ENCODE results near the gene ANAPC15.

The ANAPC15 gene

DNA sequence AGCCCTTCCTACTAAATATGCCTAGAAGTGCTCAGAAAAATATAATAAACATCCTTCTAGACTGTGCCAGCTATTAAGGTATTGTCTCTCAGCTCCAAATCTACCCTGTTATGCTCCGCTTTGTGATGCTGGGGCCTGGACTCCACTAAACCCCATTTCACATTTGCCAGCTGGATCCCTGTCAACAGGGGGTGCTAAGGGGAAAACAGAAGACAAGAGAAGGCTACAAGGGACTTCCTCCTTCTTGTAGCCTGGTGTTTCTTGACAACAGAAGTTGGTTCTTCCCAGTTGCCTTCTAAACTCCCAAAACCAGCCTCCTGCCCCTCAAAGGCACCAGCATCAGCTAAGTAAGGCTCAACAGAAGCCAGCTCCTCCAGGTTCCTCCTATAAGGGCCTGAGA, 37.4 kb downstream of the ANAPC15 start:
- CTCF ChIA-PET, result interaction anchor here (0.7 to 1.4 kb wide), 2 partner anchors 16 to 71 kb away, joined by 3 read pairs; no protein-coding TSS in a partner anchor
- Histone ChIP-seq H3K36me3 (ENCODE audit: control insufficient read depth in 2 of 2, insufficient read depth in 1 of 2, low read length in 2 of 2) (peaks cover 0 to 8% of the 10 kb centered on the region in 2 experiments; a peak in 2 of 3 replicates), H3K4me3 (ENCODE audit: low read depth, low read length) (no peak overlapping the region), H3K4me1 (ENCODE audit: control insufficient read depth, insufficient read depth, low read length) (no peaks in the 10 kb centered on the region), H3K27ac (ENCODE audit: extremely low read depth, low read depth, low read length) (no peak overlapping the region), H3K9me3 (ENCODE audit: control insufficient read depth, insufficient read depth, low read depth, low read length) (no peaks in the 10 kb centered on the region)
- POLR2A ChIA-PET, result interaction anchor here (0.9 kb wide), 1 partner anchor 42 kb away, joined by 3 read pairs; no protein-coding TSS in a partner anchor
- TF ChIP-seq ZNF768 (tag by site-specific recombination; IDR thresholded peaks at IDR 0.05) (no peak), ZNF132 (tag by site-specific recombination; IDR thresholded peaks at IDR 0.05; ENCODE audit: borderline replicate concordance) (no peak), ZBTB20 (tag by site-specific recombination; IDR thresholded peaks at IDR 0.05) (no peak), CTCF (tag by site-specific recombination; IDR thresholded peaks at IDR 0.05) (no peak), ZNF701 (tag by site-specific recombination; IDR thresholded peaks at IDR 0.05) (no peak), ZNF248 (tag by site-specific recombination; IDR thresholded peaks at IDR 0.05) (no peak), ZNF174 (tag by site-specific recombination; IDR thresholded peaks at IDR 0.05) (no peak), ZNF521 (tag by site-specific recombination; IDR thresholded peaks at IDR 0.05) (no peak)

GRCh38 chr11:72072348-72072747, 40.1 kb downstream of the ANAPC15 start:
- peaks cover 2% of the 10 kb centered on the region; the same call in 1 of the 2 replicates for H3K4me1 ChIP-seq (ENCODE audit: control insufficient read depth, insufficient read depth, low read length)
- H3K9me3 ChIP-seq (ENCODE audit: control insufficient read depth, insufficient read depth, low read depth, low read length), result no peaks in the 10 kb centered on the region
- no peak overlapping the region for H3K27ac ChIP-seq (ENCODE audit: extremely low read depth, low read depth, low read length)
- POLR2A ChIA-PET, result interaction anchor here (0.6 kb wide), 1 partner anchor 153 kb away, joined by 4 read pairs; no protein-coding TSS in a partner anchor
- H3K36me3 ChIP-seq (ENCODE audit: control insufficient read depth in 2 of 2, insufficient read depth in 1 of 2, low read length in 2 of 2), result peaks cover 0 to 27% of the 10 kb centered on the region in 2 experiments; a peak in 2 of 3 replicates
- CTCF ChIA-PET, result interaction anchor here (0.5 to 1.9 kb wide), 5 partner anchors 20 to 73 kb away, joined by 3 to 6 read pairs (median 3); no protein-coding TSS in a partner anchor
- H3K4me3 ChIP-seq (ENCODE audit: low read depth, low read length), result no peak overlapping the region
- TF ChIP-seq ZNF664 (tag by site-specific recombination; IDR thresholded peaks at IDR 0.05) (no peak), ZIC2 (tag by site-specific recombination; IDR thresholded peaks at IDR 0.05) (no peak), ZBTB17 (tag by site-specific recombination; IDR thresholded peaks at IDR 0.05) (peak; percentile 73)

DNA sequence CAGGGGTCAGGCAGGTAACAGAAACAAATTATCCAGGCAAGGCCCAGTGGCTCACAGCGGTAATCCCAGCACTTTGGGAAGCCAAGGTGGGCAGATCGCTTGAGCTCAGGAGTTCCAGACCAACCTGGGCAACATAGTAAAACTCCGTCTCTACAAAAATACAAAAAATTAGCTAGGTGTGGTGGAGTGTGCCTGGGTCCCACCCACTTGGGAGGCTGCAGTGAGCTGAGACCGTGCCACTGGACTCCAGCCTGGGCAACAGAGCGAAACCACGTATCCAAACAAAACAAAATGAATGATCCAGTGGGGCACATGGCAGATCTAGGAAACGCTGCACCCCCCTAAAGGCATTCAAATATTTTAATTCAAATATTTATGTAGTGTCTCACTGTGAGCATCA, 42.0 kb downstream of the ANAPC15 start:
- peaks cover 6 to 33% of the 10 kb centered on the region in 2 experiments; a peak in 2 of 3 replicates for H3K36me3 ChIP-seq (ENCODE audit: control insufficient read depth in 2 of 2, insufficient read depth in 1 of 2, low read length in 2 of 2)
- peaks cover 2% of the 10 kb centered on the region; the same call in 1 of the 2 replicates for H3K4me1 ChIP-seq (ENCODE audit: control insufficient read depth, insufficient read depth, low read length)
- no peaks in the 10 kb centered on the region for H3K9me3 ChIP-seq (ENCODE audit: control insufficient read depth, insufficient read depth, low read depth, low read length)
- H3K27ac ChIP-seq (ENCODE audit: extremely low read depth, low read depth, low read length), result no peak overlapping the region
- H3K4me3 ChIP-seq (ENCODE audit: low read depth, low read length), result no peak overlapping the region
- ChIA-PET POLR2A (interaction anchor here (1.3 kb wide), 1 partner anchor 8 kb away, joined by 3 read pairs; no protein-coding TSS in a partner anchor), CTCF (no interaction called here)
- no peak for TF ChIP-seq ZXDB (tag by site-specific recombination; IDR thresholded peaks at IDR 0.05)
- no peak for TF ChIP-seq KLF10 (tag by site-specific recombination; IDR thresholded peaks at IDR 0.05)
- no peak for TF ChIP-seq KLF7 (tag by site-specific recombination; IDR thresholded peaks at IDR 0.05; ENCODE audit: borderline replicate concordance)
- TF ChIP-seq ZNF48 (tag by site-specific recombination; IDR thresholded peaks at IDR 0.05), result no peak
- TF ChIP-seq, protein P1, sequence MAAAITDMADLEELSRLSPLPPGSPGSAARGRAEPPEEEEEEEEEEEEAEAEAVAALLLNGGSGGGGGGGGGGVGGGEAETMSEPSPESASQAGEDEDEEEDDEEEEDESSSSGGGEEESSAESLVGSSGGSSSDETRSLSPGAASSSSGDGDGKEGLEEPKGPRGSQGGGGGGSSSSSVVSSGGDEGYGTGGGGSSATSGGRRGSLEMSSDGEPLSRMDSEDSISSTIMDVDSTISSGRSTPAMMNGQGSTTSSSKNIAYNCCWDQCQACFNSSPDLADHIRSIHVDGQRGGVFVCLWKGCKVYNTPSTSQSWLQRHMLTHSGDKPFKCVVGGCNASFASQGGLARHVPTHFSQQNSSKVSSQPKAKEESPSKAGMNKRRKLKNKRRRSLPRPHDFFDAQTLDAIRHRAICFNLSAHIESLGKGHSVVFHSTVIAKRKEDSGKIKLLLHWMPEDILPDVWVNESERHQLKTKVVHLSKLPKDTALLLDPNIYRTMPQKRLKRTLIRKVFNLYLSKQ (tag by site-specific recombination; IDR thresholded peaks at IDR 0.05; ENCODE audit: borderline replicate concordance), result no peak
- no peak for TF ChIP-seq ZNF664 (tag by site-specific recombination; IDR thresholded peaks at IDR 0.05)
- no peak for TF ChIP-seq ZNF10 (tag by site-specific recombination; IDR thresholded peaks at IDR 0.05)
- no peak for TF ChIP-seq ZNF133 (tag by site-specific recombination; IDR thresholded peaks at IDR 0.05)
- no peak for TF ChIP-seq ZNF175 (tag by site-specific recombination; IDR thresholded peaks at IDR 0.05)
- TF ChIP-seq ZNF558 (tag by site-specific recombination; IDR thresholded peaks at IDR 0.05), result no peak
- no peak for TF ChIP-seq HOXA7 (CRISPR knock-in tag; IDR thresholded peaks at IDR 0.05; ENCODE audit: borderline replicate concordance)
